IMR-90 (cell line): ENCODE results near the gene SLC22A16. TPM values are rescaled to one million over a fixed set of nuclear protein-coding genes. Genes with fewer than 3 reads are reported as not detected.

ENCODE experiments used
- ATAC-seq: fragments of 200-7000 bp; cut with Tn5 transposase; 2 replicates; pipeline ENCODE4 v1.9.1; 2020; ENCODE audit warnings: low read depth, mild to moderate bottlenecking, moderate library complexity
- BruUV-seq: library from RNA; stranded (reverse); fragments of 400-500 nt; replicated peaks from 2 replicates; lab custom pipeline; 2021; lab: Mats Ljungman, UMichigan
- CTCF ChIA-PET: fragments of 300-600 bp; formaldehyde crosslinking; extraction: SDS; loops from one replicate; lab custom pipeline; 2021; ENCODE audit warnings: antibody characterized with exemption; lab: Yijun Ruan, JAX
- POLR2A ChIA-PET: fragments of 300-600 bp; sonication (Branson Sonifier 250); formaldehyde crosslinking; loops from one replicate; lab custom pipeline; 2022; ENCODE audit warnings: antibody characterized with exemption; ENCODE audit not compliant: unreplicated experiment; lab: Charles Lee
- DNase-seq: peaks from one replicate; pipeline ENCODE4 v3.0.0; 2013
- H2AFZ ChIP-seq: replicated peaks from 2 replicates; pipeline ENCODE3; 2013; ENCODE audit warnings: low read length, mild to moderate bottlenecking; ENCODE audit not compliant: poor library complexity
- H2AK5ac ChIP-seq: 2 replicates; pipeline ENCODE4 v1.6.1; 2013; ENCODE audit warnings: low read depth, low read length, inconsistent platforms
- H2AK9ac ChIP-seq: replicated peaks from 2 replicates; pipeline ENCODE3; 2013; ENCODE audit warnings: mild to moderate bottlenecking, low read depth, low read length, moderate library complexity; ENCODE audit not compliant: poor library complexity
- H2BK120ac ChIP-seq: 2 replicates; pipeline ENCODE4 v1.6.1; 2013; ENCODE audit warnings: low read depth, low read length, inconsistent platforms
- H2BK15ac ChIP-seq: 3 replicates; pipeline ENCODE4 v1.6.1; 2013; ENCODE audit warnings: low read depth, low read length, inconsistent platforms
- H2BK20ac ChIP-seq: 2 replicates; pipeline ENCODE4 v1.6.1; 2013; ENCODE audit warnings: low read depth, mild to moderate bottlenecking, inconsistent platforms, low read length, moderate library complexity
- H2BK5ac ChIP-seq: 2 replicates; pipeline ENCODE4 v1.6.1; 2013; ENCODE audit warnings: mild to moderate bottlenecking, low read depth, low read length, inconsistent platforms; ENCODE audit not compliant: poor library complexity, severe bottlenecking
- H3K14ac ChIP-seq: replicated peaks from 2 replicates; pipeline ENCODE4 v1.6.1; 2013; ENCODE audit warnings: low read depth, low read length, inconsistent platforms
- H3K18ac ChIP-seq: 2 replicates; pipeline ENCODE4 v1.6.1; 2013; ENCODE audit warnings: low read depth, low read length, control low read depth
- H3K23ac ChIP-seq: 2 replicates; pipeline ENCODE4 v1.6.1; 2013; ENCODE audit warnings: low read depth, low read length, inconsistent platforms
- H3K27ac ChIP-seq: 2 replicates; pipeline ENCODE4 v1.5.1; 2013; ENCODE audit warnings: mild to moderate bottlenecking, control low read depth, low read length; ENCODE audit not compliant: insufficient read depth
- H3K27me3 ChIP-seq: 2 replicates; pipeline ENCODE4 v1.6.1; 2013; ENCODE audit warnings: low read length; ENCODE audit not compliant: control insufficient read depth, insufficient read depth
- H3K36me3 ChIP-seq: 2 replicates; pipeline ENCODE4 v1.6.1; 2013; ENCODE audit warnings: low read length, mixed read lengths; ENCODE audit not compliant: control insufficient read depth, insufficient read depth
- H3K4ac ChIP-seq: 2 replicates; pipeline ENCODE4 v1.6.1; 2013; ENCODE audit warnings: low read depth, low read length, inconsistent platforms
- H3K4me1 ChIP-seq: 2 replicates; pipeline ENCODE4 v1.6.1; 2013; ENCODE audit warnings: low read length, mixed read lengths; ENCODE audit not compliant: control insufficient read depth, insufficient read depth
- H3K4me2 ChIP-seq: 2 replicates; pipeline ENCODE4 v1.6.1; 2013; ENCODE audit warnings: low read depth, mild to moderate bottlenecking, control low read depth, low read length, moderate library complexity
- H3K4me3 ChIP-seq: 2 replicates; pipeline ENCODE4 v1.5.1; 2013; ENCODE audit warnings: low read depth, mild to moderate bottlenecking, control low read depth, low read length, moderate library complexity; ENCODE audit not compliant: insufficient read depth
- H3K56ac ChIP-seq: 2 replicates; pipeline ENCODE4 v1.6.1; 2013; ENCODE audit warnings: low read length, inconsistent platforms; ENCODE audit not compliant: insufficient read depth; ENCODE audit errors: extremely low read depth
- H3K79me1 ChIP-seq, 2 experiments: 2 replicates each; pipeline ENCODE4 v1.6.1; 2013; ENCODE audit warnings: low read length in 2 of 2, inconsistent platforms in 1 of 2, low read depth in 1 of 2
- H3K9ac ChIP-seq: 2 replicates; pipeline ENCODE4 v1.6.1; 2013; ENCODE audit warnings: low read depth, low read length, control low read depth
- H3K9me1 ChIP-seq: 2 replicates; pipeline ENCODE4 v1.6.1; 2013; ENCODE audit warnings: low read length, inconsistent platforms; ENCODE audit not compliant: insufficient read depth
- H3K9me3 ChIP-seq: 2 replicates; pipeline ENCODE4 v1.6.1; 2013; ENCODE audit warnings: low read length; ENCODE audit not compliant: control insufficient read depth, insufficient read depth
- H4K20me1 ChIP-seq: 2 replicates; pipeline ENCODE4 v1.6.1; 2013; ENCODE audit warnings: low read length, inconsistent platforms; ENCODE audit not compliant: insufficient read depth
- H4K5ac ChIP-seq: 2 replicates; pipeline ENCODE4 v1.6.1; 2013; ENCODE audit warnings: mild to moderate bottlenecking, low read depth, low read length, control low read depth
- H4K8ac ChIP-seq, 2 experiments: 2 replicates each; pipeline ENCODE4 v1.6.1; 2013; ENCODE audit warnings: low read depth in 2 of 2, low read length in 2 of 2, control low read depth in 1 of 2, inconsistent platforms in 1 of 2
- H4K91ac ChIP-seq: 2 replicates; pipeline ENCODE4 v1.6.1; 2013; ENCODE audit warnings: low read depth, low read length, inconsistent platforms; ENCODE audit not compliant: insufficient read depth
- BHLHE40 ChIP-seq: fragments of 150-350 bp; IDR thresholded peaks from 2 replicates; pipeline ENCODE4 v1.6.1; 2016; ENCODE audit warnings: mild to moderate bottlenecking, low read depth, low read length
- CEBPB ChIP-seq: IDR thresholded peaks from 2 replicates; pipeline ENCODE4 v1.6.1; 2012; ENCODE audit warnings: low read depth, low read length, improper control_type of control experiment
- CHD1 ChIP-seq: IDR thresholded peaks from 2 replicates; pipeline ENCODE4 v1.6.1; 2012; ENCODE audit warnings: low read depth, low read length, improper control_type of control experiment
- CTCF ChIP-seq: conservative IDR thresholded peaks from 2 replicates; pipeline ENCODE4 v1.5.1; 2012; ENCODE audit warnings: mild to moderate bottlenecking, low read depth, low read length, improper control_type of control experiment
- ELK1 ChIP-seq: fragments of 150-350 bp; IDR thresholded peaks from 2 replicates; pipeline ENCODE4 v1.6.1; 2016; ENCODE audit warnings: low read depth, mild to moderate bottlenecking, low read length, moderate library complexity, borderline replicate concordance
- FOS ChIP-seq: fragments of 150-350 bp; IDR thresholded peaks from 2 replicates; pipeline ENCODE4 v1.6.1; 2016; ENCODE audit warnings: low read depth, low read length
- MAFK ChIP-seq: IDR thresholded peaks from 2 replicates; pipeline ENCODE4 v1.6.1; 2012; ENCODE audit warnings: low read depth, low read length, improper control_type of control experiment
- MAZ ChIP-seq: IDR thresholded peaks from 2 replicates; pipeline ENCODE4 v1.6.1; 2012; ENCODE audit warnings: low read depth, mild to moderate bottlenecking, low read length, improper control_type of control experiment, moderate library complexity, borderline replicate concordance
- MXI1 ChIP-seq: IDR thresholded peaks from 2 replicates; pipeline ENCODE4 v1.6.1; 2012; ENCODE audit warnings: low read depth, mild to moderate bottlenecking, low read length, moderate library complexity, borderline replicate concordance
- NFE2L2 ChIP-seq: fragments of 150-350 bp; IDR thresholded peaks from 2 replicates; pipeline ENCODE4 v1.6.1; 2016; ENCODE audit warnings: low read depth, mild to moderate bottlenecking, low read length
- POLR2A ChIP-seq: IDR thresholded peaks from 2 replicates; pipeline ENCODE4 v1.6.1; 2012; ENCODE audit warnings: mild to moderate bottlenecking, low read depth, low read length
- RAD21 ChIP-seq: IDR thresholded peaks from 2 replicates; pipeline ENCODE4 v1.6.1; 2012; ENCODE audit warnings: low read length, improper control_type of control experiment
- RCOR1 ChIP-seq: IDR thresholded peaks from 2 replicates; pipeline ENCODE4 v1.6.1; 2012; ENCODE audit warnings: mild to moderate bottlenecking, low read length, improper control_type of control experiment; ENCODE audit not compliant: insufficient replicate concordance
- RFX5 ChIP-seq: IDR thresholded peaks from 2 replicates; pipeline ENCODE4 v1.8.0; 2012; ENCODE audit warnings: low read depth, mild to moderate bottlenecking, low read length, moderate library complexity
- SMC3 ChIP-seq: fragments of 150-350 bp; IDR thresholded peaks from 2 replicates; pipeline ENCODE4 v1.6.1; 2016; ENCODE audit warnings: low read depth, mild to moderate bottlenecking, antibody characterized with exemption, low read length, moderate library complexity
- USF2 ChIP-seq: fragments of 150-350 bp; IDR thresholded peaks from 2 replicates; pipeline ENCODE4 v1.6.1; 2017; ENCODE audit warnings: mild to moderate bottlenecking, antibody characterized with exemption, low read length, low read depth
- WGBS, 2 experiments: methylation state at CpG; one replicate each; pipeline versions ENCODE4 v1.1.5 to v1.1.7; 2013; ENCODE audit warnings: missing lambda C conversion rate in 2 of 2; ENCODE audit not compliant: insufficient read length in 1 of 2; ENCODE audit errors: extremely low coverage in 2 of 2; 5-methylcytosine and 5-hydroxymethylcytosine counted together
- dilution Hi-C: fragments of 300-500 bp; cut with HindIII; formaldehyde crosslinking; loops from one replicate; pipeline ENCODE4 v1.14.3; 2018; ENCODE audit warnings: low sequenced_read_pairs; ENCODE audit not compliant: unreplicated experiment
- in situ Hi-C: fragments of 300-500 bp; cut with MboI; formaldehyde crosslinking; loops from 3 replicates; pipeline ENCODE4 v1.14.3; 2019; ENCODE audit warnings: low sequenced_read_pairs, inconsistent platforms, mixed read lengths
- intact Hi-C: fragments of 100-400 bp; cut with micrococcal nuclease; formaldehyde crosslinking; loops from 2 replicates; pipeline ENCODE4 v1.10.0; 2022
- polyA plus RNA-seq, 3 experiments: library from polyadenylated mRNA; depleted of rRNA; stranded (reverse); fragments of >200 nt; gene quantifications; 2 replicates each; pipeline ENCODE4 v1.2.3, GENCODE V29; 2012; ENCODE audit warnings: low replicate concordance in 1 of 3
- total RNA-seq: library from RNA; depleted of rRNA; stranded (reverse); fragments of >200 nt; gene quantifications from 2 replicates; pipeline ENCODE4 v1.2.3, GENCODE V29; 2012

Gene SLC22A16
- total and polyA plus RNA-seq, 2 of the 4 experiments (the other 2 are of a cell fraction) = not detected

GRCh38 chr6:110468731-110469130, 7.7 kb downstream of the SLC22A16 start:
- TF ChIP-seq RAD21 (no peak), MAZ (no peak), CTCF (no peak), RFX5 (no peak), POLR2A (no peak), RCOR1 (no peak), CHD1 (no peak), NFE2L2 (no peak), CEBPB (no peak), FOS (no peak), SMC3 (no peak), MAFK (no peak), USF2 (no peak), MXI1 (no peak), ELK1 (no peak), BHLHE40 (no peak)
- CTCF ChIA-PET = no interaction called here
- no peak overlapping the region for H3K14ac ChIP-seq

More at GRCh38 chr6:110468731-110469130, 7.7 kb downstream of the SLC22A16 start:
- no peaks in the 10 kb centered on the region for H3K36me3 ChIP-seq
- no peak overlapping the region for H3K9ac ChIP-seq
- H3K4ac ChIP-seq = no peak overlapping the region
- H2AFZ ChIP-seq = no peak overlapping the region
- H3K27ac ChIP-seq = no peak overlapping the region
- ATAC-seq (no peak), DNase-seq (no peak)
- H3K27me3 ChIP-seq = peaks cover 12% of the 10 kb centered on the region
- no peak overlapping the region for H4K8ac ChIP-seq
- no peak overlapping the region for H2AK9ac ChIP-seq
- no peak overlapping the region for H3K4me3 ChIP-seq
- no peaks in the 10 kb centered on the region for H3K79me1 ChIP-seq
- no peak overlapping the region for H2AK5ac ChIP-seq
- no peaks in the 10 kb centered on the region for H3K9me1 ChIP-seq
- H3K18ac ChIP-seq = no peak overlapping the region
- H3K23ac ChIP-seq = no peak overlapping the region
- WGBS, 2 experiments = no CpG with 5 or more reads among the region's 3 CpGs
- dilution Hi-C loops (no loop called here), intact Hi-C loops (no loop called here), in situ Hi-C loops (no loop called here)
- H4K5ac ChIP-seq = no peak overlapping the region
- no peak overlapping the region for H3K56ac ChIP-seq
- H2BK120ac ChIP-seq = no peak overlapping the region
- no peak overlapping the region for H4K91ac ChIP-seq
- H2BK20ac ChIP-seq = no peak overlapping the region
- H3K4me1 ChIP-seq = no peaks in the 10 kb centered on the region
- POLR2A ChIA-PET = no interaction called here
- H2BK15ac ChIP-seq = no peak overlapping the region
- H3K4me2 ChIP-seq = no peak overlapping the region
- H4K20me1 ChIP-seq = no peaks in the 10 kb centered on the region
- no peak overlapping the region for H2BK5ac ChIP-seq
- BruUV-seq = no TSS peak
- no peaks in the 10 kb centered on the region for H3K9me3 ChIP-seq
